Left lung (tissue), 10 donors: ENCODE measurements around the gene FMO3. TPM values are rescaled to one million over a fixed set of nuclear protein-coding genes. Genes with fewer than 3 reads are reported as not detected.

Source experiments
- ATAC-seq: fragments of 200-7000 bp; cut with Tn5 transposase; one replicate; pipeline ENCODE4 v1.9.1; 2020; ENCODE audit warnings: moderate library complexity
- DNase-seq, 4 donors: peaks; one replicate each; pipeline ENCODE4 v3.0.0-alpha.2; 2013 to 2020
- H3K27ac ChIP-seq, 2 donors: fragments of 200-600 bp; sonication (generic) in 1 of 2; one replicate each; pipeline versions ENCODE4 v1.5.0 to v1.8.0; 2020 to 2021
- H3K27me3 ChIP-seq, 2 donors: fragments of 200-600 bp; sonication (generic) in 1 of 2; one replicate each; pipeline versions ENCODE4 v1.5.0 to v1.8.0; 2020 to 2021
- H3K36me3 ChIP-seq, 2 donors: fragments of 200-600 bp; sonication (generic) in 1 of 2; one replicate each; pipeline versions ENCODE4 v1.5.0 to v1.8.0; 2020 to 2021
- H3K4me1 ChIP-seq, 2 donors: fragments of 200-600 bp; one replicate each; pipeline ENCODE4 v1.8.0; 2021
- H3K4me3 ChIP-seq, 2 donors: fragments of 200-600 bp; sonication (generic) in 1 of 2; one replicate each; pipeline versions ENCODE4 v1.5.0 to v1.8.0; 2020 to 2021; ENCODE audit warnings: mild to moderate bottlenecking in 1 of 2
- H3K9me3 ChIP-seq, 2 donors: fragments of 200-600 bp; sonication (generic) in 1 of 2; one replicate each; pipeline versions ENCODE4 v1.5.0 to v1.8.0; 2020 to 2021
- CTCF ChIP-seq, 2 donors: fragments of 200-600 bp; sonication (generic) in 1 of 2; IDR thresholded peaks; one replicate each; pipeline versions ENCODE4 v1.5.0 to v1.8.0; 2021; ENCODE audit warnings: antibody characterized with exemption in 2 of 2
- intact Hi-C, 2 donors: fragments of 100-400 bp; cut with DNase I; formaldehyde crosslinking; loops; one replicate each; pipeline versions ENCODE4 v1.11.2 to v1.14.2; 2022
- polyA plus RNA-seq, 6 donors: library from polyadenylated mRNA; unstranded; fragments of 120-200 nt; gene quantifications; one replicate each; pipeline ENCODE4 v1.2.1, GENCODE V29; 2013; ENCODE audit not compliant: insufficient read length in 6 of 6
- total RNA-seq, 2 donors: library from RNA; stranded (reverse); fragmentation: NEBNext Ultra II Directional; extraction: Animal tissue kit (Norgen Biotek cat#: 25700); gene quantifications; one replicate each; pipeline ENCODE4 v1.2.1, GENCODE V29; 2021
- donor health status: DM: no; HTN: yes; CAD: no.
- donor health status: DM: no; HTN: no; CAD: no.

FMO3 gene
- total and polyA plus RNA-seq, 8 donors = 0.97 to 5.4 (median 1.7) TPM

GRCh38 chr1:171083222-171083621 is 7.5 kb upstream of the FMO3 start:
- H3K9me3 ChIP-seq = no peaks in the 10 kb centered on the region
- H3K4me3 ChIP-seq = no peak overlapping the region
- no peak for TF ChIP-seq CTCF (IDR thresholded peaks at IDR 0.05)
- DNase-seq = peak in 2 of 4 donors; percentile 7 to 19
- peaks cover 0 to 7% of the 10 kb centered on the region in 2 donors for H3K4me1 ChIP-seq
- H3K27me3 ChIP-seq = no peaks in the 10 kb centered on the region
- H3K27ac ChIP-seq = no peak overlapping the region
- intact Hi-C loops = loop anchor here in 1 of 2 donors (10.0 kb wide), 1 partner anchor 142 kb away; no protein-coding TSS in a partner anchor
- H3K36me3 ChIP-seq = no peaks in the 10 kb centered on the region
- no peak for ATAC-seq

GRCh38 chr1:171084091-171084490 is 6.6 kb upstream of the FMO3 start:
- no peak overlapping the region for H3K27ac ChIP-seq
- no peak for DNase-seq
- H3K27me3 ChIP-seq = no peaks in the 10 kb centered on the region
- ATAC-seq = no peak
- H3K4me1 ChIP-seq = peaks cover 0 to 7% of the 10 kb centered on the region in 2 donors
- TF ChIP-seq CTCF (IDR thresholded peaks at IDR 0.05) = no peak
- no peaks in the 10 kb centered on the region for H3K36me3 ChIP-seq
- no peaks in the 10 kb centered on the region for H3K9me3 ChIP-seq
- H3K4me3 ChIP-seq = no peak overlapping the region
- intact Hi-C loops = loop anchor here in 1 of 2 donors (10.0 kb wide), 1 partner anchor 141 kb away; no protein-coding TSS in a partner anchor

- intact Hi-C loops = loop anchor here in 1 of 2 donors (10.0 kb wide), 1 partner anchor 140 kb away; no protein-coding TSS in a partner anchor
- no peak overlapping the region for H3K4me3 ChIP-seq
- no peak for TF ChIP-seq CTCF (IDR thresholded peaks at IDR 0.05)
- no peaks in the 10 kb centered on the region for H3K27me3 ChIP-seq
- no peak for DNase-seq
- peaks cover 0 to 7% of the 10 kb centered on the region in 2 donors for H3K4me1 ChIP-seq
- ATAC-seq = no peak
- no peaks in the 10 kb centered on the region for H3K36me3 ChIP-seq
- no peaks in the 10 kb centered on the region for H3K9me3 ChIP-seq
- H3K27ac ChIP-seq = no peak overlapping the region
Observed at GRCh38 chr1:171084870-171085269, 5.8 kb upstream of the FMO3 start.

GRCh38 chr1:171087896-171088295 is 2.8 kb upstream of the FMO3 start:
- Histone ChIP-seq H3K36me3 (no peaks in the 10 kb centered on the region), H3K4me1 (no peaks in the 10 kb centered on the region), H3K9me3 (no peaks in the 10 kb centered on the region), H3K27ac (no peak overlapping the region), H3K4me3 (no peak overlapping the region), H3K27me3 (no peaks in the 10 kb centered on the region)
- ATAC-seq = no peak
- TF ChIP-seq CTCF (IDR thresholded peaks at IDR 0.05) = no peak
- intact Hi-C loops = loop anchor here in 1 of 2 donors (10.0 kb wide), 1 partner anchor 137 kb away; no protein-coding TSS in a partner anchor
- no peak for DNase-seq

GRCh38 chr1:171103862-171104261 is 13.2 kb downstream of the FMO3 start:
- Histone ChIP-seq H3K9me3 (no peaks in the 10 kb centered on the region), H3K36me3 (no peaks in the 10 kb centered on the region), H3K27ac (no peak overlapping the region), H3K27me3 (no peaks in the 10 kb centered on the region), H3K4me3 (no peak overlapping the region), H3K4me1 (no peaks in the 10 kb centered on the region)
- no peak for DNase-seq
- intact Hi-C loops = no loop called here
- ATAC-seq = no peak
- TF ChIP-seq CTCF (IDR thresholded peaks at IDR 0.05) = no peak
